Ovary (tissue), 10 donors: ENCODE data around the gene TCEANC. TPM values are rescaled to one million over a fixed set of nuclear protein-coding genes. Genes with fewer than 3 reads are reported as not detected.

Experiments used
- DNase-seq, 5 donors: peaks; one replicate each; pipeline ENCODE4 v3.0.0-alpha.2; 2019 to 2020
- H3K27ac ChIP-seq, 2 donors: fragments of 200-600 bp; one replicate each; pipeline versions ENCODE4 v1.5.1 to v1.8.0; 2019 to 2022
- H3K27me3 ChIP-seq: fragments of 200-600 bp; one replicate; pipeline ENCODE4 v1.8.0; 2022
- H3K36me3 ChIP-seq: fragments of 200-600 bp; sonication (generic); one replicate; pipeline ENCODE4 v1.5.1; 2019
- H3K4me1 ChIP-seq: one replicate; pipeline ENCODE4 v1.8.1; 2013; ENCODE audit warnings: mild to moderate bottlenecking, moderate library complexity; ENCODE audit not compliant: insufficient read depth
- H3K4me3 ChIP-seq: fragments of 200-600 bp; sonication (generic); one replicate; pipeline ENCODE4 v1.5.1; 2017
- H3K9me3 ChIP-seq, 2 donors: fragments of 200-600 bp in 1 of 2; sonication (generic) in 1 of 2; one replicate each; pipeline versions ENCODE4 v1.5.1 to v1.8.1; 2013 to 2019; ENCODE audit warnings: mild to moderate bottlenecking in 1 of 2, moderate library complexity in 1 of 2
- EP300 ChIP-seq: sonication (generic); formaldehyde crosslinking; IDR thresholded peaks from one replicate; pipeline ENCODE4 v1.6.1; 2017; ENCODE audit warnings: antibody characterized with exemption
- POLR2A ChIP-seq: fragments of 450-650 bp; IDR thresholded peaks from one replicate; pipeline ENCODE4 v1.6.1; 2017; ENCODE audit warnings: antibody characterized with exemption, mild to moderate bottlenecking, moderate library complexity
- WGBS, 3 donors: extraction: QIAGEN DNeasy Blood & Tissue Kit in 1 of 3; methylation state at CpG; one replicate each; pipeline versions ENCODE4 v1.1.5 to v1.1.7; 2013 to 2017; 5-methylcytosine and 5-hydroxymethylcytosine counted together
- intact Hi-C, 4 donors: fragments of 100-400 bp; cut with DNase I; formaldehyde crosslinking; loops; one replicate each; pipeline versions ENCODE4 v1.11.0 to v1.15.1; 2022 to 2023
- long read RNA-seq, 3 donors: library from polyadenylated mRNA in 2 of 3; unstranded in 2 of 3; transcript quantifications; one replicate each; pipeline ENCODE4 v2.0.0 and lab custom pipeline, GENCODE V29; 2021 to 2026
- polyA plus RNA-seq, 2 donors: library from polyadenylated mRNA; stranded (reverse); fragments of 200-250 nt in 1 of 2; fragments of 350-450 nt in 1 of 2; fragmentation: Illumina TruSeq in 1 of 2; extraction: RNeasy Lipid Tissue Mini Kit (QIAGEN cat#74804) in 1 of 2; gene quantifications; one replicate each; pipeline ENCODE4 v1.2.3, GENCODE V29; 2013 to 2014
- total RNA-seq, 7 donors: library from RNA; depleted of rRNA in 2 of 7; stranded (reverse); fragments of >200 nt in 2 of 7; fragmentation: NEBNext Ultra II Directional in 3 of 7; extraction: Animal tissue kit (Norgen Biotek cat#: 25700) in 3 of 7; gene quantifications; one replicate each; pipeline versions ENCODE4 v1.1.0 to v1.2.4, GENCODE V29; 2016 to 2023
- TF ChIP-seq, protein P1 (sequence below), 3 donors: fragments of 450-650 bp in 2 of 3; fragments of 200-600 bp in 1 of 3; IDR thresholded peaks; one replicate each; pipeline versions ENCODE4 v1.5.1 to v1.8.0; 2016 to 2022; ENCODE audit warnings: antibody characterized with exemption in 3 of 3, mild to moderate bottlenecking in 1 of 3
- donor health status: DM: no; HTN: no; CAD: no; lungs with moderate emphysema.
- donor health status: DM: no; HTN: no; CAD: no.
- donor health status: Bipolar disorder and iron deficiency.
- donor health status: DM: yes; HTN: yes; CAD: no.
- donor health status: DM: no; HTN: no; CAD: no.
- donor health status: DM: yes; HTN: yes; CAD: no.

The TCEANC gene, protein sequence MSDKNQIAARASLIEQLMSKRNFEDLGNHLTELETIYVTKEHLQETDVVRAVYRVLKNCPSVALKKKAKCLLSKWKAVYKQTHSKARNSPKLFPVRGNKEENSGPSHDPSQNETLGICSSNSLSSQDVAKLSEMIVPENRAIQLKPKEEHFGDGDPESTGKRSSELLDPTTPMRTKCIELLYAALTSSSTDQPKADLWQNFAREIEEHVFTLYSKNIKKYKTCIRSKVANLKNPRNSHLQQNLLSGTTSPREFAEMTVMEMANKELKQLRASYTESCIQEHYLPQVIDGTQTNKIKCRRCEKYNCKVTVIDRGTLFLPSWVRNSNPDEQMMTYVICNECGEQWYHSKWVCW
- total RNA-seq (1 to 10 TPM; 3.1 to 9.2 (median 4.8) TPM), polyA plus RNA-seq (1 to 10 TPM; 2.6 to 3.9 TPM)
- long read RNA-seq, donor 1, partial matches to known transcripts = 1 of 12 reads
- long read RNA-seq, donor 1, other reads (novel, unspliced or antisense) = 11 of 12 reads
- long read RNA-seq, donor 2 = 0 reads
- long read RNA-seq, donor 3, partial matches to known transcripts = 0 of 6 reads
- long read RNA-seq, donor 3, other reads (novel, unspliced or antisense) = 6 of 6 reads

DNA sequence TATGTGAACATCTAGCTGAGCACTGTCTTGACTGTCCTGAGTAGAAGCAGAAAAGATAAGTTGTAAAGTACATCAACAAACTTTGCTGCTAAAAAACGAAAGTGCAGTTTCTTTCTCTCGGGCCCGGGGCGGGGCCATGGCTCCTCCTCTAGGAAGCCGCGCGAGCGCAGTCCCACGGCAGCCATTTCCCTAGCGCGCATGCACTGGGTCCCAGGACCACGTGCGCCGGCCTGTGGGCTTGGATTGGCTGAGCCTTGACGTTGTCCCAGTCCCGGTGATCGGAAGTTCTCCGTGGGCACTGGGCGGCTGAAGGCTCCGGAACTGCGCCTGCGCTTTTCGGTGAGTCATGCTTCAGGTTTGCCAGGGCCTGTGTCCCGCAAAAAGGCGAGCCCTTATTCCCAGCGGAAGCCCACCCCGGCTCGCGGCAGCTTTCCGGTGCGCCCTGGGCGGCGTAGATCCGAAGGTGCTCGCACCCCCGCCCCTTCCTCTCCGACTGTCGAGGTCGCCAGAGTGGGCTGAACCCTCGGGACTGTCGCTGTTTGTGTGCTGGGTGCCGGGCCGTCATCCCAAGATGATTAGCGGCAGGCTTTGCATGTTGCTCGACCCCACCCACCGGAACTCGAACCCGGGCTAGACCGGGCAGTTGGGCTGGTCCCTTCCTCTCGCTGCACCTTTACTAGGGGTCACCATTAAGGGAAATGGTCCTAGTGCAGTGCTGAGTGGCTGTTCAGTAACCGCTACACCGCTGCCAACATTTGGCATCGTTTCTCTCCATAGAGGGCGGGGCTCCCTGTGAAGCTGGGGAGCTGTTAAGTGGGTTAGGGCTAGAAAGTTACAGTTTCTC, at the start of gene TCEANC:
Gene TCEANC (plus strand): TSS at position 292 of the 844 bp plus-strand sequence. CDS start 9,368 bp downstream, outside the sequence.
- no peaks in the 10 kb centered on the region for H3K9me3 ChIP-seq
- peak within 1 kb of the TSS; percentile 59 for H3K4me3 ChIP-seq
- intact Hi-C loops = loop anchor here in 1 of 4 donors (10.0 kb wide), 1 partner anchor 82 kb away; the partner anchor contains the start of genes OFD1 and TRAPPC2
- H3K27me3 ChIP-seq = no peaks in the 10 kb centered on the region
- H3K4me1 ChIP-seq = peaks cover 4% of the 10 kb centered on the region
- peak; percentile 97 to 99 (median 98) for DNase-seq
- peak within 1 kb of the TSS; percentile 59 to 87 for H3K27ac ChIP-seq
- 0 to 3% (median 1%) methylated on average over 52 to 54 of the region's 54 CpGs for WGBS, 3 donors
- TF ChIP-seq, protein P1, sequence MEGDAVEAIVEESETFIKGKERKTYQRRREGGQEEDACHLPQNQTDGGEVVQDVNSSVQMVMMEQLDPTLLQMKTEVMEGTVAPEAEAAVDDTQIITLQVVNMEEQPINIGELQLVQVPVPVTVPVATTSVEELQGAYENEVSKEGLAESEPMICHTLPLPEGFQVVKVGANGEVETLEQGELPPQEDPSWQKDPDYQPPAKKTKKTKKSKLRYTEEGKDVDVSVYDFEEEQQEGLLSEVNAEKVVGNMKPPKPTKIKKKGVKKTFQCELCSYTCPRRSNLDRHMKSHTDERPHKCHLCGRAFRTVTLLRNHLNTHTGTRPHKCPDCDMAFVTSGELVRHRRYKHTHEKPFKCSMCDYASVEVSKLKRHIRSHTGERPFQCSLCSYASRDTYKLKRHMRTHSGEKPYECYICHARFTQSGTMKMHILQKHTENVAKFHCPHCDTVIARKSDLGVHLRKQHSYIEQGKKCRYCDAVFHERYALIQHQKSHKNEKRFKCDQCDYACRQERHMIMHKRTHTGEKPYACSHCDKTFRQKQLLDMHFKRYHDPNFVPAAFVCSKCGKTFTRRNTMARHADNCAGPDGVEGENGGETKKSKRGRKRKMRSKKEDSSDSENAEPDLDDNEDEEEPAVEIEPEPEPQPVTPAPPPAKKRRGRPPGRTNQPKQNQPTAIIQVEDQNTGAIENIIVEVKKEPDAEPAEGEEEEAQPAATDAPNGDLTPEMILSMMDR (IDR thresholded peaks at IDR 0.05) = peak in 1 of 3 donors; percentile 21
- peak; percentile 81 for TF ChIP-seq POLR2A
- no peak for TF ChIP-seq EP300
- no peaks in the 10 kb centered on the region for H3K36me3 ChIP-seq

DNA sequence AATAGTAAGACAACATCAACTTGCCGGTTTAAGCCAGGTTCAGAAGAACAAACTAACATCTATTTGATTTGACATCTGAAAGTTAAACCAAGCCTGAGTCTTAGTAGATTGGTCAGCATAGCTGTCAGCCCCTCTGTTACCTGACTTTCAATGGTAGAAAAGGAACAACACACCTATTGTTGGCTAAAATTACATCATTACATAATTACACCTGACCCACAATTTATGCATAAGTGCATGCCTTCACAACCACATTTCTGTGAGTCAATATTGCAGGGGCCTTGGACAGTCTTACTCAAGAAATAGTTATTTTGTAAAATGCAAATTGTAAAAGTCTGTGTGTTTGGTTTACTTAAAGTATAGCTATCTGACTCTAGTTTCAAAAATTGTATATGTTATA, 47.3 kb upstream of the TCEANC start:
- Histone ChIP-seq H3K4me3 (no peak overlapping the region), H3K36me3 (no peaks in the 10 kb centered on the region), H3K4me1 (no peaks in the 10 kb centered on the region), H3K9me3 (no peaks in the 10 kb centered on the region), H3K27ac (no peak overlapping the region), H3K27me3 (no peaks in the 10 kb centered on the region)
- intact Hi-C loops = no loop called here
- TF ChIP-seq EP300 = no peak
- TF ChIP-seq, protein P1 (IDR thresholded peaks at IDR 0.05) = no peak
- TF ChIP-seq POLR2A = no peak
- DNase-seq = no peak
- WGBS, 3 donors = 76 to 89% (median 85%) methylated on average over 1 of the region's 1 CpG

DNA sequence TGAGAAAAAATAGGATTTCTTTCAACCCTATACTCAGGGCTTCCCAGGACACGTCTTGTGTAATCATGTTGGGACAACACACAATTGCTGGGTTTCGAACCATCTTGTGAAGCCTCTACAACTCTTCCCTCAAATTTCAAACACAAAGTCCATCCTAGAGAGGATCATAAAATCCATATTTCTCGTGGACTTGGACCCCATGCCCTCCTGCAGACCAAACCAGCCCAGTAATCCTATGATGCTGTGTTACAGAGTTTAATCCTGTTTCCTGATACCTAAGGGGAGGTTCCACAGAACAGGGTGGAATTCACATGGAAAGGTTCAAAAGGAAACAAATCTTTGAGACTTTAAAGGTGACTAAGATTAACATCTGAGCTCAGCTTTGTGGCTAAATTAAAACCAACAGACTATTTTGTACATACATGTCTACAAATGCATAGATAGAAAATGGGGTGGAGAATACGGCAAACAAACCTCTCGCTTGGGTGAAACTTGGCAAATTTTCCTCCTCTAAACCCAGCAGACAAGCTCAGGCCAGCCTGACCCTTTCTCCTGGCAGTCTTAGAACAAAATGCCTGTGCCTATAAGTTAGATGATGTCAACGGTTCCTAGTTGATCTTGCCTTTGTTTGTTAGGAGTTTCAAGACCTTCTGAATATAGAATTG, 45.5 kb upstream of the TCEANC start:
- no peak for DNase-seq
- H3K27ac ChIP-seq = no peak overlapping the region
- intact Hi-C loops = no loop called here
- H3K27me3 ChIP-seq = no peaks in the 10 kb centered on the region
- no peak overlapping the region for H3K4me3 ChIP-seq
- WGBS, 3 donors = 54 to 62% (median 58%) methylated on average over 6 of the region's 6 CpGs
- no peaks in the 10 kb centered on the region for H3K36me3 ChIP-seq
- TF ChIP-seq, protein P1 (IDR thresholded peaks at IDR 0.05) = no peak
- TF ChIP-seq POLR2A (no peak), EP300 (no peak)
- no peaks in the 10 kb centered on the region for H3K9me3 ChIP-seq
- no peaks in the 10 kb centered on the region for H3K4me1 ChIP-seq

DNA sequence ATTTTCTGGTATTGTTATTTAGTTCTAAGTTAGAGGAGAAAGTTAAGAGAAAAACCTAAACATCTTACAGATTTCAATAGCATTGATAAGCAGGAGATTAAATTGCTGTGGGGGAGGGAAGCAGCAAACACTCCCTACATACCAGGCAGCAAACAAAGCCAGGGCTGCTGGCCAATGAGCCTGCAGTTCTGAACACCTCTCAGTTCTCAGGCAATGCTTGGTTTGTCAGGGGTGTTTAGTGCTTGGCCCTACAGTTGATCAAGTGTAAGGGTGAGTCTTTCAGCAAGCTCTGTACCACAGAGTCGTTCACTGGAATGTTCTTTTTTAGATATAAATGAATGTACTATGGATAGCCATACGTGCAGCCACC, 45.0 kb upstream of the TCEANC start:
- no peaks in the 10 kb centered on the region for H3K4me1 ChIP-seq
- H3K9me3 ChIP-seq = no peaks in the 10 kb centered on the region
- no peak overlapping the region for H3K27ac ChIP-seq
- H3K4me3 ChIP-seq = no peak overlapping the region
- WGBS, 3 donors = 36 to 58% (median 48%) methylated on average over 2 of the region's 2 CpGs
- H3K27me3 ChIP-seq = no peaks in the 10 kb centered on the region
- intact Hi-C loops = no loop called here
- no peak for DNase-seq
- no peaks in the 10 kb centered on the region for H3K36me3 ChIP-seq
- TF ChIP-seq, protein P1 (IDR thresholded peaks at IDR 0.05) = no peak
- TF ChIP-seq EP300 = no peak
- TF ChIP-seq POLR2A = no peak
